Spleen (tissue), 11 donors: ENCODE data around the gene MED1. TPM values are rescaled to one million over a fixed set of nuclear protein-coding genes. Genes with fewer than 3 reads are reported as not detected.
"Not testable (repeated sequence)": the region's sequence is repeated elsewhere in the genome, so short reads cannot be mapped to it uniquely, and the experiment has no call there.

ENCODE experiments used
- DNase-seq: peaks from one replicate; pipeline ENCODE4 v3.0.0-alpha.2; 2020
- H3K27ac ChIP-seq, 8 donors: fragments of 200-600 bp; sonication (generic) in 7 of 8; 1 replicate in 4 of 8; 2 replicates in 4 of 8; pipeline versions ENCODE4 v1.5.0 to v1.8.0; 2016 to 2021; ENCODE audit warnings: inconsistent platforms in 4 of 8, mild to moderate bottlenecking in 4 of 8, moderate library complexity in 1 of 8
- H3K27me3 ChIP-seq, 7 donors: fragments of 200-600 bp; sonication (generic) in 6 of 7; replicated peaks in 1 of 7; 1 replicate in 4 of 7; 2 replicates in 3 of 7; pipeline versions ENCODE4 v1.5.0 to v1.8.0; 2016 to 2021; ENCODE audit warnings: inconsistent platforms in 3 of 7, mild to moderate bottlenecking in 1 of 7
- H3K36me3 ChIP-seq, 6 donors: fragments of 200-600 bp; sonication (generic) in 5 of 6; 1 replicate in 4 of 6; 2 replicates in 2 of 6; pipeline versions ENCODE4 v1.5.0 to v1.8.0; 2016 to 2021; ENCODE audit warnings: inconsistent platforms in 2 of 6
- H3K4me1 ChIP-seq, 6 donors: fragments of 200-600 bp; sonication (generic) in 5 of 6; 1 replicate in 3 of 6; 2 replicates in 3 of 6; pipeline versions ENCODE4 v1.5.0 to v1.8.0; 2016 to 2021; ENCODE audit warnings: inconsistent platforms in 3 of 6
- H3K4me3 ChIP-seq, 8 donors: fragments of 200-600 bp; sonication (generic) in 7 of 8; 1 replicate in 4 of 8; 2 replicates in 4 of 8; pipeline versions ENCODE4 v1.5.0 to v1.8.0; 2016 to 2021; ENCODE audit warnings: inconsistent platforms in 4 of 8, mild to moderate bottlenecking in 4 of 8, moderate library complexity in 2 of 8
- H3K9me3 ChIP-seq, 8 donors: fragments of 200-600 bp; sonication (generic) in 7 of 8; 1 replicate in 4 of 8; 2 replicates in 4 of 8; pipeline versions ENCODE4 v1.5.0 to v1.8.0; 2016 to 2021; ENCODE audit warnings: inconsistent platforms in 4 of 8
- CTCF ChIP-seq, 11 experiments: fragments of 200-600 bp in 7 of 11; fragments of 450-650 bp in 4 of 11; sonication (generic) in 4 of 11; IDR thresholded peaks in 8 of 11; conservative IDR thresholded peaks in 3 of 11; 1 replicate in 7 of 11; 2 replicates in 4 of 11; pipeline versions ENCODE4 v1.4.0 to v1.8.0; 2016 to 2021; ENCODE audit warnings: antibody characterized with exemption in 11 of 11, inconsistent platforms in 4 of 11, mild to moderate bottlenecking in 1 of 11
- POLR2A ChIP-seq, 3 donors: fragments of 450-650 bp; IDR thresholded peaks; one replicate each; pipeline ENCODE4 v1.5.1; 2017; ENCODE audit warnings: antibody characterized with exemption in 3 of 3, mild to moderate bottlenecking in 1 of 3
- POLR2AphosphoS5 ChIP-seq, 3 donors: sonication (generic); formaldehyde crosslinking; IDR thresholded peaks; one replicate each; pipeline ENCODE4 v1.5.1; 2017; ENCODE audit warnings: antibody characterized with exemption in 3 of 3
- WGBS, 5 donors: extraction: QIAGEN DNeasy Blood & Tissue Kit in 3 of 5; methylation state at CpG; one replicate each; pipeline versions ENCODE4 v1.1.5 to v1.1.7; 2013 to 2018; 5-methylcytosine and 5-hydroxymethylcytosine counted together
- intact Hi-C: fragments of 100-400 bp; cut with DNase I; formaldehyde crosslinking; loops from one replicate; pipeline ENCODE4 v1.15.0; 2023; ENCODE audit warnings: low total_unique reads
- polyA plus RNA-seq, 3 donors: library from polyadenylated mRNA; stranded (reverse); fragments of 200-250 nt; gene quantifications; one replicate each; pipeline ENCODE4 v1.2.1, GENCODE V29; 2013
- total RNA-seq, 7 donors: library from RNA; depleted of rRNA in 3 of 7; stranded (reverse); fragments of >200 nt in 3 of 7; fragmentation: NEBNext Ultra II Directional in 4 of 7; extraction: Animal tissue kit (Norgen Biotek cat#: 25700) in 4 of 7; gene quantifications; one replicate each; pipeline versions ENCODE4 v1.1.0 to v1.2.1, GENCODE V29; 2016 to 2021
- donor health status: healthy with polysubstance abuse.
- donor health status: DM: no; HTN: no; CAD: no; lungs with moderate emphysema.
- donor health status: DM: no; HTN: no; CAD: no.
- donor health status: Bipolar disorder and iron deficiency.
- donor health status: healthy.
- donor health status: DM: no; HTN: no; CAD: no.
- donor health status: DM: yes; HTN: yes; CAD: no.

The MED1 gene
- total and polyA plus RNA-seq, 10 donors = 4.4 to 43.9 (median 35.3) TPM

GRCh38 chr17:39380144-39380543 lies 70.9 kb downstream of the MED1 start:
- H3K4me3 ChIP-seq = no peak overlapping the region
- H3K36me3 ChIP-seq = no peaks in the 10 kb centered on the region
- 58 to 81% (median 77%) methylated on average over 2 of the region's 2 CpGs for WGBS, 5 donors
- no peak for DNase-seq
- intact Hi-C loops = no loop called here
- TF ChIP-seq POLR2AphosphoS5 (IDR thresholded peaks at IDR 0.05) (no peak), CTCF (IDR thresholded peaks at IDR 0.05 in 8 of 11, conservative IDR thresholded peaks at IDR 0.05 in 3 of 11) (no peak), POLR2A (IDR thresholded peaks at IDR 0.05) (no peak)
- H3K4me1 ChIP-seq = peaks cover 0 to 52% (median 14%) of the 10 kb centered on the region in 6 donors
- no peaks in the 10 kb centered on the region for H3K27me3 ChIP-seq
- H3K27ac ChIP-seq = no peak overlapping the region
- no peaks in the 10 kb centered on the region for H3K9me3 ChIP-seq

- TF ChIP-seq CTCF (IDR thresholded peaks at IDR 0.05 in 8 of 11, conservative IDR thresholded peaks at IDR 0.05 in 3 of 11) = no peak
- no peak for TF ChIP-seq POLR2AphosphoS5 (IDR thresholded peaks at IDR 0.05)
- no peak for TF ChIP-seq POLR2A (IDR thresholded peaks at IDR 0.05)
- Histone ChIP-seq H3K9me3 (no peaks in the 10 kb centered on the region), H3K36me3 (peaks cover 0 to 6% (median 0%) of the 10 kb centered on the region in 6 donors), H3K27me3 (no peaks in the 10 kb centered on the region), H3K27ac (no peak overlapping the region), H3K4me3 (no peak overlapping the region), H3K4me1 (peaks cover 0 to 46% (median 14%) of the 10 kb centered on the region in 6 donors)
- 44 to 67% (median 54%) methylated on average over 2 of the region's 2 CpGs for WGBS, 5 donors
- intact Hi-C loops = no loop called here
- no peak for DNase-seq
Observed at GRCh38 chr17:39376434-39376833, 74.6 kb downstream of the MED1 start.

GRCh38 chr17:39367805-39368204 lies 83.3 kb downstream of the MED1 start:
- Histone ChIP-seq H3K36me3 (peaks cover 0 to 16% (median 0%) of the 10 kb centered on the region in 6 donors), H3K4me1 (peaks cover 0 to 41% (median 19%) of the 10 kb centered on the region in 6 donors)
- DNase-seq, H3K4me3 ChIP-seq, H3K27me3 ChIP-seq, H3K9me3 ChIP-seq, H3K27ac ChIP-seq, intact Hi-C loops: not testable (repeated sequence)
- WGBS, 5 donors = 93 to 100% (median 98%) methylated on average over 4 of the region's 4 CpGs

- Histone ChIP-seq H3K9me3 (no peaks in the 10 kb centered on the region), H3K4me3 (no peak overlapping the region), H3K4me1 (peaks cover 2 to 59% (median 27%) of the 10 kb centered on the region in 6 donors), H3K36me3 (peaks cover 0 to 15% (median 0%) of the 10 kb centered on the region in 6 donors), H3K27ac (peak overlapping the region in 4 of 8 donors; percentile 9 to 79 (median 47)), H3K27me3 (no peaks in the 10 kb centered on the region)
- no peak for TF ChIP-seq CTCF (IDR thresholded peaks at IDR 0.05 in 8 of 11, conservative IDR thresholded peaks at IDR 0.05 in 3 of 11)
- TF ChIP-seq POLR2A (IDR thresholded peaks at IDR 0.05) = no peak
- no peak for TF ChIP-seq POLR2AphosphoS5 (IDR thresholded peaks at IDR 0.05)
- WGBS, 5 donors = 74 to 78% (median 75%) methylated on average over 5 of the region's 5 CpGs
- DNase-seq = no peak
- intact Hi-C loops = no loop called here
Observed at GRCh38 chr17:39365872-39366271, 85.2 kb downstream of the MED1 start.

- 64 to 89% (median 72%) methylated on average over 4 of the region's 4 CpGs for WGBS, 5 donors
- H3K27ac ChIP-seq = peak overlapping the region in 6 of 8 donors; percentile 8 to 79 (median 22)
- no peak for DNase-seq
- H3K27me3 ChIP-seq = no peaks in the 10 kb centered on the region
- no peak for TF ChIP-seq POLR2AphosphoS5 (IDR thresholded peaks at IDR 0.05)
- TF ChIP-seq POLR2A (IDR thresholded peaks at IDR 0.05) = no peak
- no peak for TF ChIP-seq CTCF (IDR thresholded peaks at IDR 0.05 in 8 of 11, conservative IDR thresholded peaks at IDR 0.05 in 3 of 11)
- H3K9me3 ChIP-seq = no peaks in the 10 kb centered on the region
- intact Hi-C loops = no loop called here
- no peak overlapping the region for H3K4me3 ChIP-seq
- peaks cover 0 to 11% (median 0%) of the 10 kb centered on the region in 6 donors for H3K36me3 ChIP-seq
- H3K4me1 ChIP-seq = peaks cover 2 to 65% (median 33%) of the 10 kb centered on the region in 6 donors
Observed at GRCh38 chr17:39365242-39365641, 85.8 kb downstream of the MED1 start.
